ENCODE measurements around the gene RBM10. TPM values are rescaled to one million over a fixed set of nuclear protein-coding genes. Genes with fewer than 3 reads are reported as not detected.

Gene RBM10
- total RNA-seq, 1 donor from 2014 or later: 54.2 TPM

GRCh38 chrX:47232197-47232802 is 87.3 kb downstream of the RBM10 start:
- intact Hi-C loops (cut with micrococcal nuclease): loop anchor here (2.0 to 5.0 kb wide), 6 partner anchors 80 to 1289 kb away; partner anchors contain the start of genes ARAF, EBP and RP2

GRCh38 chrX:47232803-47233332 is 87.8 kb downstream of the RBM10 start, which contains the start of gene USP11:
USP11 (plus strand) TSS chrX:47233009; CDS start chrX:47233044, 35 bp downstream.
- intact Hi-C loops (cut with micrococcal nuclease): loop anchor here (1.0 to 5.0 kb wide), 16 partner anchors 15 to 1288 kb away; partner anchors contain the start of genes ARAF, CDK16, EBP and ELK1

- intact Hi-C loops (cut with micrococcal nuclease): loop anchor here (1.0 to 5.0 kb wide), 16 partner anchors 15 to 1287 kb away; partner anchors contain the start of genes ARAF, CDK16, EBP and ELK1
Measured at GRCh38 chrX:47233333-47234113, 88.5 kb downstream of the RBM10 start.

GRCh38 chrX:47234583-47234982 is 89.6 kb downstream of the RBM10 start:
- intact Hi-C loops (cut with micrococcal nuclease): loop anchor here (5.0 kb wide), 2 partner anchors 78 to 397 kb away; partner anchors contain the start of gene RP2

GRCh38 chrX:47235691-47236103 is 90.7 kb downstream of the RBM10 start:
- intact Hi-C loops (cut with micrococcal nuclease): no loop called here

Other genes with a start within 250 kb of the RBM10 start
- 0.63 and 1.2 TPM in 2 replicates for gene JADE3, start 232.8 kb upstream of the RBM10 start, total RNA-seq
- gene RGN, start 66.8 kb upstream of the RBM10 start, total RNA-seq: not detected in 2 replicates
- gene NDUFB11, start 519 bp upstream of the RBM10 start, total RNA-seq: 89.1 and 99.4 TPM in 2 replicates
- gene UBA1, start 48.6 kb downstream of the RBM10 start, total RNA-seq: 183 and 186 TPM in 2 replicates
- gene CDK16, start 73.5 kb downstream of the RBM10 start, total RNA-seq: 49.9 and 57.9 TPM in 2 replicates
- gene USP11, start 87.8 kb downstream of the RBM10 start, total RNA-seq: 22.7 and 27.4 TPM in 2 replicates
- 0.15 and 0.20 TPM in 2 replicates for gene ZNF157, start 225.4 kb downstream of the RBM10 start, total RNA-seq

Measured in T-helper 1 cell treated with Interleukin-12 subunit alpha and Interleukin-12 subunit beta and Interleukin-4 antibody, amounts not matched to agents 30 ng/mL and 1 ng/mL, for 36 hours (primary cell).